BJ (cell line): Measurements from ENCODE around the gene TUBB4B. TPM values are rescaled to one million over a fixed set of nuclear protein-coding genes. Genes with fewer than 3 reads are reported as not detected.

Source experiments
- CTCF ChIA-PET: fragments of 350-600 bp; formaldehyde crosslinking; extraction: SDS; loops from one replicate; lab custom pipeline; 2021; ENCODE audit warnings: antibody characterized with exemption, inconsistent platforms; lab: Yijun Ruan, JAX
- POLR2A ChIA-PET: fragments of 300-600 bp; sonication (Branson Sonifier 250); formaldehyde crosslinking; extraction: SDS; loops from one replicate; lab custom pipeline; 2021; ENCODE audit warnings: antibody characterized with exemption; lab: Charles Lee
- DNase-seq: peaks from one replicate; pipeline ENCODE4 v3.0.0-alpha.2; 2011; ENCODE audit warnings: low read depth
- H3K27me3 ChIP-seq: 2 replicates; pipeline ENCODE4 v1.6.0; 2011; ENCODE audit warnings: low read length; ENCODE audit not compliant: control insufficient read depth, insufficient read depth
- H3K36me3 ChIP-seq: 2 replicates; pipeline ENCODE4 v1.5.1; 2011; ENCODE audit warnings: low read length; ENCODE audit not compliant: control insufficient read depth, insufficient read depth
- H3K4me3 ChIP-seq: 2 replicates; pipeline ENCODE4 v1.5.1; 2011; ENCODE audit warnings: low read depth, mild to moderate bottlenecking, control low read depth, low read length
- CTCF ChIP-seq: IDR thresholded peaks from 2 replicates; pipeline ENCODE4 v1.5.1; 2011; ENCODE audit warnings: low read depth, mild to moderate bottlenecking, control low read depth, inconsistent platforms, low read length, moderate library complexity; ENCODE audit not compliant: insufficient read depth
- polyA plus RNA-seq: library from polyadenylated mRNA; depleted of rRNA; stranded (reverse); fragments of >200 nt; gene quantifications from 2 replicates; pipeline ENCODE4 v1.2.3, GENCODE V29; 2011

Gene TUBB4B
- polyA plus RNA-seq, 1 experiment, result 385 TPM

GRCh38 chr9:137217276-137218211, 23.5 kb upstream of the TUBB4B start:
- ChIA-PET CTCF (interaction anchor here (0.9 kb wide), 1 partner anchor 13 kb away, joined by 3 read pairs; the partner anchor contains the start of gene SLC34A3), POLR2A (no interaction called here)

GRCh38 chr9:137218212-137218753, 22.8 kb upstream of the TUBB4B start:
- H3K36me3 ChIP-seq, result no peaks in the 10 kb centered on the region; the same call in none of the 2 replicates
- ChIA-PET POLR2A (no interaction called here), CTCF (no interaction called here)
- no peaks in the 10 kb centered on the region for H3K27me3 ChIP-seq
- no peak for DNase-seq
- no peak overlapping the region for H3K4me3 ChIP-seq
- no peak for TF ChIP-seq CTCF

More at GRCh38 chr9:137217276-137218211, 23.5 kb upstream of the TUBB4B start:
- no peak for DNase-seq
- H3K27me3 ChIP-seq, result no peaks in the 10 kb centered on the region
- no peaks in the 10 kb centered on the region; the same call in none of the 2 replicates for H3K36me3 ChIP-seq
- no peak overlapping the region for H3K4me3 ChIP-seq
- no peak for TF ChIP-seq CTCF

DNA sequence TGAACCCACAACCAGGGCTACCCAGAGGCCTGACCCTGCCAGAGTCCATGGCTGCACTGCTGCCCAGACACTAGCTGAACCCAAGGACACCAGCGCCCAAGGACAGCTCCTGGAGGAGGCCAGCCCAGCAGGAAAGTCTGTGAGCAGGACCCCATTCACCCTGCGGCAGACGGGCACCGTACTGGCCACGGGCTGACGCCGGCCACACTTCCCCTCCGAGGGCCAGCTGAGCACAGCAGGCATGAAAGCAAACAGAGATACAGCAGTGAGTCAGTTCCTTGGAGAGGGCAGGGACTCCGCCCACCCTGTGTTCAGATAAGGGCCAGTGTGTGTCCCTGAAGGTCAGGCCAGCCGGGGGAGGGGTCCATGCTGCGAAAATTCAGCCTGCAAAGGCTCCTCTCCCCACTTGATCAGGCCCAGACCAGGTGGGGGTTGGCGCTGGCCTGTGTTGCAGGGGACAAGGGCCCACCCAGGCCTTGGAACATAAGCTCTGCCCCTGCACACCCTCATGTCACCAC, 22.3 kb upstream of the TUBB4B start:
- TF ChIP-seq CTCF, result no peak
- DNase-seq, result no peak
- Histone ChIP-seq H3K36me3 (no peaks in the 10 kb centered on the region; the same call in none of the 2 replicates), H3K27me3 (no peaks in the 10 kb centered on the region), H3K4me3 (no peak overlapping the region)
- ChIA-PET CTCF (no interaction called here), POLR2A (no interaction called here)

- Histone ChIP-seq H3K27me3 (no peaks in the 10 kb centered on the region), H3K4me3 (no peak overlapping the region), H3K36me3 (no peaks in the 10 kb centered on the region; the same call in none of the 2 replicates)
- CTCF ChIA-PET, result no interaction called here
- no peak for DNase-seq
- no peak for TF ChIP-seq CTCF
- POLR2A ChIA-PET, result no interaction called here
Measured at GRCh38 chr9:137219757-137220316, 21.2 kb upstream of the TUBB4B start.
